WTC11 (cell line): ENCODE measurements around the gene MEF2D. TPM values are rescaled to one million over a fixed set of nuclear protein-coding genes. Genes with fewer than 3 reads are reported as not detected.

Source experiments
- ATAC-seq: fragments of 200-7000 bp; cut with Tn5 transposase; 2 replicates; pipeline ENCODE4 v1.10.0; 2021; ENCODE audit warnings: mild to moderate bottlenecking, moderate library complexity
- CTCF ChIA-PET: fragments of 300-600 bp; sonication (Branson Sonifier 250); formaldehyde crosslinking; loops from one replicate; lab custom pipeline; 2021; ENCODE audit warnings: antibody characterized with exemption; lab: Charles Lee
- POLR2A ChIA-PET: fragments of 350-600 bp; sonication (Branson Sonifier 250); formaldehyde crosslinking; loops from one replicate; lab custom pipeline; 2021; ENCODE audit warnings: antibody characterized with exemption; lab: Charles Lee
- DNase-seq: peaks from one replicate; pipeline ENCODE4 v3.0.0; 2021; ENCODE audit warnings: low spot score
- H3K27ac Mint-ChIP-seq: 2 replicates; pipeline ENCODE4 v1.8.0; 2021; ENCODE audit warnings: mixed read lengths
- H3K27me3 Mint-ChIP-seq: 2 replicates; pipeline ENCODE4 v1.8.0; 2021; ENCODE audit warnings: low read depth, mild to moderate bottlenecking, moderate library complexity, mixed read lengths
- H3K36me3 Mint-ChIP-seq: 2 replicates; pipeline ENCODE4 v1.8.0; 2021; ENCODE audit warnings: mixed read lengths
- H3K4me1 Mint-ChIP-seq: 2 replicates; pipeline ENCODE4 v1.8.0; 2022; ENCODE audit warnings: mixed read lengths
- H3K4me3 Mint-ChIP-seq: 2 replicates; pipeline ENCODE4 v1.8.0; 2021; ENCODE audit warnings: mild to moderate bottlenecking, moderate library complexity, mixed read lengths
- H3K9me3 Mint-ChIP-seq: 2 replicates; pipeline ENCODE4 v1.8.0; 2021; ENCODE audit warnings: mixed read lengths
- ATF2 ChIP-seq: sonication (generic); formaldehyde crosslinking; IDR thresholded peaks from 2 replicates; pipeline ENCODE4 v1.8.1; 2022; ENCODE audit warnings: low read depth, missing genetic modification reagents, borderline replicate concordance
- ATF3 ChIP-seq: sonication (generic); formaldehyde crosslinking; conservative IDR thresholded peaks from 2 replicates; pipeline ENCODE4 v1.8.1; 2022; ENCODE audit warnings: mild to moderate bottlenecking, missing genetic modification reagents
- CREB1 ChIP-seq: sonication (generic); formaldehyde crosslinking; IDR thresholded peaks from 2 replicates; pipeline ENCODE4 v1.8.0; 2023; ENCODE audit warnings: mild to moderate bottlenecking, missing genetic modification reagents
- CREM ChIP-seq: sonication (generic); formaldehyde crosslinking; IDR thresholded peaks from 2 replicates; pipeline ENCODE4 v1.8.1; 2022; ENCODE audit warnings: mild to moderate bottlenecking, missing genetic modification reagents, moderate library complexity
- E2F5 ChIP-seq: sonication (generic); formaldehyde crosslinking; IDR thresholded peaks from 2 replicates; pipeline ENCODE4 v1.8.1; 2022; ENCODE audit warnings: mild to moderate bottlenecking, moderate library complexity, missing genetic modification reagents
- EMX1 ChIP-seq: fragments of 250-450 bp; sonication (Bioruptor Pico); IDR thresholded peaks from 2 replicates; pipeline ENCODE4 v1.8.0; 2021; ENCODE audit warnings: mild to moderate bottlenecking
- GRHL2 ChIP-seq: fragments of 250-450 bp; sonication (Bioruptor Pico); IDR thresholded peaks from 2 replicates; pipeline ENCODE4 v1.8.0; 2022; ENCODE audit warnings: mild to moderate bottlenecking, moderate library complexity; ENCODE audit not compliant: insufficient replicate concordance, severe bottlenecking
- GTF2I ChIP-seq: fragments of 250-450 bp; sonication (Bioruptor Pico); conservative IDR thresholded peaks from 2 replicates; pipeline ENCODE4 v1.4.0; 2021; ENCODE audit warnings: mild to moderate bottlenecking
- JUN ChIP-seq: sonication (generic); formaldehyde crosslinking; IDR thresholded peaks from 2 replicates; pipeline ENCODE4 v1.8.0; 2023; ENCODE audit warnings: mild to moderate bottlenecking, missing genetic modification reagents
- MXD4 ChIP-seq: fragments of 250-450 bp; sonication (Bioruptor Pico); IDR thresholded peaks from 2 replicates; pipeline ENCODE4 v1.8.0; 2021; ENCODE audit warnings: mild to moderate bottlenecking, moderate library complexity, borderline replicate concordance
- NFYB ChIP-seq: sonication (generic); formaldehyde crosslinking; conservative IDR thresholded peaks from 2 replicates; pipeline ENCODE4 v1.8.0; 2022; ENCODE audit warnings: low read depth, missing genetic modification reagents
- NR3C1 ChIP-seq: sonication (generic); formaldehyde crosslinking; conservative IDR thresholded peaks from 2 replicates; pipeline ENCODE4 v1.8.1; 2023; ENCODE audit warnings: low read depth, mild to moderate bottlenecking, missing genetic modification reagents
- SMAD3 ChIP-seq: sonication (generic); formaldehyde crosslinking; IDR thresholded peaks from 2 replicates; pipeline ENCODE4 v1.8.0; 2022; ENCODE audit warnings: missing genetic modification reagents, mild to moderate bottlenecking, borderline replicate concordance
- SOX15 ChIP-seq: fragments of 250-450 bp; sonication (Bioruptor Pico); IDR thresholded peaks from 2 replicates; pipeline ENCODE4 v1.9.0; 2021; ENCODE audit warnings: mild to moderate bottlenecking
- TCF7 ChIP-seq: sonication (generic); formaldehyde crosslinking; IDR thresholded peaks from 2 replicates; pipeline ENCODE4 v1.8.0; 2022; ENCODE audit warnings: mild to moderate bottlenecking, low read depth, missing genetic modification reagents, moderate library complexity
- ZMAT4 ChIP-seq: fragments of 250-450 bp; sonication (Bioruptor Pico); IDR thresholded peaks from 2 replicates; pipeline ENCODE4 v1.9.0; 2021; ENCODE audit warnings: mild to moderate bottlenecking
- ZNF121 ChIP-seq: sonication (generic); formaldehyde crosslinking; IDR thresholded peaks from 2 replicates; pipeline ENCODE4 v1.8.0; 2023; ENCODE audit warnings: missing genetic modification reagents
- ZNF232 ChIP-seq: sonication (generic); formaldehyde crosslinking; IDR thresholded peaks from 2 replicates; pipeline ENCODE4 v1.8.0; 2022; ENCODE audit warnings: mild to moderate bottlenecking, missing genetic modification reagents
- ZNF416 ChIP-seq: fragments of 250-450 bp; sonication (Bioruptor Pico); IDR thresholded peaks from 2 replicates; pipeline ENCODE4 v1.9.0; 2021; ENCODE audit warnings: mild to moderate bottlenecking, inconsistent platforms
- ZNF423 ChIP-seq: fragments of 250-450 bp; sonication (Bioruptor Pico); IDR thresholded peaks from 2 replicates; pipeline ENCODE4 v2.1.2; 2022; ENCODE audit warnings: mild to moderate bottlenecking, moderate library complexity
- ZSCAN18 ChIP-seq: fragments of 250-450 bp; sonication (Bioruptor Pico); IDR thresholded peaks from 2 replicates; pipeline ENCODE4 v2.1.2; 2022; ENCODE audit warnings: mild to moderate bottlenecking, moderate library complexity
- total RNA-seq: library from RNA; stranded (reverse); gene quantifications from 3 replicates; pipeline ENCODE4 v1.2.3, GENCODE V29; 2021
- TF ChIP-seq, protein P1 (sequence below): sonication (generic); formaldehyde crosslinking; IDR thresholded peaks from 2 replicates; pipeline ENCODE4 v1.8.1; 2022; ENCODE audit warnings: mild to moderate bottlenecking, missing genetic modification reagents, moderate library complexity, borderline replicate concordance
- TF ChIP-seq, protein P2 (sequence below): fragments of 250-450 bp; sonication (Bioruptor Pico); conservative IDR thresholded peaks from 2 replicates; pipeline ENCODE4 v1.9.0; 2021; ENCODE audit warnings: mild to moderate bottlenecking
- TF ChIP-seq, protein P3 (sequence below): sonication (generic); formaldehyde crosslinking; IDR thresholded peaks from 2 replicates; pipeline ENCODE4 v1.8.0; 2022; ENCODE audit warnings: mild to moderate bottlenecking, missing genetic modification reagents
- TF ChIP-seq, protein P4 (sequence below): sonication (generic); formaldehyde crosslinking; IDR thresholded peaks from 2 replicates; pipeline ENCODE4 v1.8.0; 2022; ENCODE audit warnings: mild to moderate bottlenecking, missing genetic modification reagents
- TF ChIP-seq, protein P5 (sequence below): sonication (generic); formaldehyde crosslinking; IDR thresholded peaks from 2 replicates; pipeline ENCODE4 v1.8.0; 2023; ENCODE audit warnings: missing genetic modification reagents

Gene MEF2D
- total RNA-seq, 1 experiment from 2014 or later: 24.1 TPM

GRCh38 chr1:156485984-156486383 is 14.6 kb downstream of the MEF2D start:
- Mint-ChIP-seq H3K4me3 (no peak overlapping the region), H3K27ac (no peak overlapping the region), H3K27me3 (no peaks in the 10 kb centered on the region), H3K36me3 (peaks cover 15% of the 10 kb centered on the region), H3K4me1 (peaks cover 41% of the 10 kb centered on the region), H3K9me3 (no peaks in the 10 kb centered on the region)
- DNase-seq (no peak), ATAC-seq (no peak)
- POLR2A ChIA-PET: interaction anchor here (1.2 kb wide), 1 partner anchor 113 kb away, joined by 4 read pairs; no protein-coding TSS in a partner anchor
- TF ChIP-seq, protein P1, sequence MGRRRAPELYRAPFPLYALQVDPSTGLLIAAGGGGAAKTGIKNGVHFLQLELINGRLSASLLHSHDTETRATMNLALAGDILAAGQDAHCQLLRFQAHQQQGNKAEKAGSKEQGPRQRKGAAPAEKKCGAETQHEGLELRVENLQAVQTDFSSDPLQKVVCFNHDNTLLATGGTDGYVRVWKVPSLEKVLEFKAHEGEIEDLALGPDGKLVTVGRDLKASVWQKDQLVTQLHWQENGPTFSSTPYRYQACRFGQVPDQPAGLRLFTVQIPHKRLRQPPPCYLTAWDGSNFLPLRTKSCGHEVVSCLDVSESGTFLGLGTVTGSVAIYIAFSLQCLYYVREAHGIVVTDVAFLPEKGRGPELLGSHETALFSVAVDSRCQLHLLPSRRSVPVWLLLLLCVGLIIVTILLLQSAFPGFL (CRISPR knock-in tag): no peak
- TF ChIP-seq ZSCAN18 (CRISPR knock-in tag) (no peak), GRHL2 (CRISPR knock-in tag) (no peak), ZNF416 (CRISPR knock-in tag) (no peak), ZNF423 (CRISPR knock-in tag) (no peak), MXD4 (CRISPR knock-in tag) (no peak), ZNF232 (no peak), ZMAT4 (CRISPR knock-in tag) (no peak), GTF2I (CRISPR knock-in tag) (no peak), ATF3 (CRISPR knock-in tag) (no peak), SMAD3 (no peak), ZNF121 (CRISPR knock-in tag) (no peak), CREB1 (CRISPR knock-in tag) (no peak)
- TF ChIP-seq, protein P2, sequence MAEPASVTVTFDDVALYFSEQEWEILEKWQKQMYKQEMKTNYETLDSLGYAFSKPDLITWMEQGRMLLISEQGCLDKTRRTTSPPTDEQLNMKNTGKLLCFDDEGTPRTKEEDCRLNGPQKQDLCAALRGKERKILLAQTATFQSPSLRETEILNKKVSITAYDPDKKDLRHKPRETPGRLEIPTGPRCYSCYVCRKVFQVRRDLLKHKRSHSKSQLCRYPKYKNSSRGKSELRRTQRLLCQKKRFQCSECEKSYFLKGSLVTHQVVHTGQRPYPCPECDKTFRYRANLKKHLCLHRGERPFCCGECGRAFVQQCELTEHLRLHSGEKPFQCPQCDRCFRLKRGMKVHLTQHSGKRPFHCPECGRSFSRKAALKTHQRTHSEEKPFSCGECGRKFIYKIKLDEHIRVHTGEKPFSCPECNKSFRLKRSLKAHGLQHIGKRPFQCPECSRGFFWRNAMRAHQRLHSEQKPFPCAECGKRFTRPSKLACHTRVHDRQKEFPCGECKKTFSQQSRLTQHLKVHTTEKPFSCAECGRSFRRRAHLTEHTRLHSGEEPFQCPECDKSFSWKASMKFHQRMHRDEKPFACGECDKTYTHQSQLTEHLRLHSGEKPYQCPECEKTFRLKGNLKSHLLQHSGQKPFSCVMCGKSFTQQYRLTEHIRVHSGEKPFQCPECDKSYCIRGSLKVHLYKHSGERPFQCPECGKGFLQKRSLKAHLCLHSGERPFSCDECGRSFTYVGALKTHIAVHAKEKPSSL (CRISPR knock-in tag): no peak
- TF ChIP-seq, protein P3, sequence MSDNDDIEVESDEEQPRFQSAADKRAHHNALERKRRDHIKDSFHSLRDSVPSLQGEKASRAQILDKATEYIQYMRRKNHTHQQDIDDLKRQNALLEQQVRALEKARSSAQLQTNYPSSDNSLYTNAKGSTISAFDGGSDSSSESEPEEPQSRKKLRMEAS (CRISPR knock-in tag): no peak
- TF ChIP-seq, protein P4, sequence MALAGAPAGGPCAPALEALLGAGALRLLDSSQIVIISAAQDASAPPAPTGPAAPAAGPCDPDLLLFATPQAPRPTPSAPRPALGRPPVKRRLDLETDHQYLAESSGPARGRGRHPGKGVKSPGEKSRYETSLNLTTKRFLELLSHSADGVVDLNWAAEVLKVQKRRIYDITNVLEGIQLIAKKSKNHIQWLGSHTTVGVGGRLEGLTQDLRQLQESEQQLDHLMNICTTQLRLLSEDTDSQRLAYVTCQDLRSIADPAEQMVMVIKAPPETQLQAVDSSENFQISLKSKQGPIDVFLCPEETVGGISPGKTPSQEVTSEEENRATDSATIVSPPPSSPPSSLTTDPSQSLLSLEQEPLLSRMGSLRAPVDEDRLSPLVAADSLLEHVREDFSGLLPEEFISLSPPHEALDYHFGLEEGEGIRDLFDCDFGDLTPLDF (CRISPR knock-in tag): no peak
- TF ChIP-seq, protein P5, sequence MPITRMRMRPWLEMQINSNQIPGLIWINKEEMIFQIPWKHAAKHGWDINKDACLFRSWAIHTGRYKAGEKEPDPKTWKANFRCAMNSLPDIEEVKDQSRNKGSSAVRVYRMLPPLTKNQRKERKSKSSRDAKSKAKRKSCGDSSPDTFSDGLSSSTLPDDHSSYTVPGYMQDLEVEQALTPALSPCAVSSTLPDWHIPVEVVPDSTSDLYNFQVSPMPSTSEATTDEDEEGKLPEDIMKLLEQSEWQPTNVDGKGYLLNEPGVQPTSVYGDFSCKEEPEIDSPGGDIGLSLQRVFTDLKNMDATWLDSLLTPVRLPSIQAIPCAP: no peak
- CTCF ChIA-PET: interaction anchor here (0.6 to 1.7 kb wide), 5 partner anchors 15 to 171 kb away, joined by 3 to 4 read pairs (median 3); no protein-coding TSS in a partner anchor

- H3K4me3 Mint-ChIP-seq: no peak overlapping the region
- H3K4me1 Mint-ChIP-seq: peaks cover 37% of the 10 kb centered on the region
- ATAC-seq (no peak), DNase-seq (no peak)
- ChIA-PET POLR2A (interaction anchor here (1.0 to 1.3 kb wide), 2 partner anchors 14 to 20 kb away, joined by 3 read pairs; no protein-coding TSS in a partner anchor), CTCF (interaction anchor here (1.0 to 6.1 kb wide), 5 partner anchors 14 to 42 kb away, joined by 5 to 142 read pairs (median 7); partner anchors contain the start of gene MEF2D)
- no peaks in the 10 kb centered on the region for H3K27me3 Mint-ChIP-seq
- no peak overlapping the region for H3K27ac Mint-ChIP-seq
- peaks cover 24% of the 10 kb centered on the region for H3K36me3 Mint-ChIP-seq
- H3K9me3 Mint-ChIP-seq: no peaks in the 10 kb centered on the region
- TF ChIP-seq SOX15 (CRISPR knock-in tag) (no peak), NR3C1 (CRISPR knock-in tag) (no peak), NFYB (CRISPR knock-in tag) (no peak), JUN (CRISPR knock-in tag) (no peak), ATF2 (CRISPR knock-in tag) (no peak), CREM (CRISPR knock-in tag) (no peak), TCF7 (no peak), EMX1 (CRISPR knock-in tag) (no peak), E2F5 (CRISPR knock-in tag) (no peak)
These were observed 16.0 kb downstream of the MEF2D start for GRCh38 chr1:156484480-156485058.
